Testis (tissue), 2 donors: ENCODE measurements around the gene MLN.

Experiments
- CTCF ChIP-seq, 3 experiments: fragments of 450-650 bp in 2 of 3; fragments of 200-600 bp in 1 of 3; sonication (generic) in 1 of 3; IDR thresholded peaks; one replicate each; pipeline ENCODE4 v1.5.1; 2016 to 2019; ENCODE audit warnings: antibody characterized with exemption in 3 of 3, mild to moderate bottlenecking in 2 of 3, moderate library complexity in 1 of 3
- POLR2A ChIP-seq: fragments of 450-650 bp; IDR thresholded peaks from one replicate; pipeline ENCODE4 v1.6.1; 2017; ENCODE audit warnings: antibody characterized with exemption, mild to moderate bottlenecking, moderate library complexity

DNA sequence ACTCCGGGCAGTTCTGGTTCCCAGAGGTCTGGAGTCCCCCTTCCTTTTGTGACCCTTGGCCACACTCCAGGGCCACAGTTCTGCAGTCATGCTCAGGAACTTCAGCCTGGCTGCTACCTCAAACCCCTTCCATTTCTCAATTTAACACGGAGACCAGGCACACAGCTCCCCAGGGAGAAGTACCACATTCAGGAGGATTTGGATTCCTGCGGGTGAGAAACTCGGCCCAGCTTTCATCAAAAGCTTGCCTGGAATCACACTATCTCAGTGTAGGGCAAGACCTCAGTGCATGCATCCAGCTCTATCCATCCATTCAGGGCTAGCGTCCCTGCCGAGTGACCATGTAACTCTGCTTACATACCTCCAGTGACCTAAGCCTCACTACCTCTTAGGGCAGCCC, 40.3 kb downstream of the MLN start:
- TF ChIP-seq CTCF (IDR thresholded peaks at IDR 0.05) (no peak), POLR2A (no peak)
